DMS 273 treated with DMSO at 0.1 percent for 48 hours (cell line): Measurements from ENCODE around the gene AKR7A2.
A peak's percentile ranks its signal among the peaks of the same experiment; 100 is the strongest.

Experiments used
- DNase-seq: peaks from one replicate; lab custom pipeline; 2025; lab: John Stamatoyannopoulos, UW

AKR7A2 gene

GRCh38 chr1:19311931-19312781 lies at the start of gene AKR7A2, which contains the start of gene SLC66A1:
AKR7A2 (minus strand) TSS chr1:19312144; CDS start chr1:19312124, 20 bp downstream.
SLC66A1 (plus strand) TSS chr1:19312326; CDS start chr1:19317678, 5,352 bp downstream.
- peak; percentile 55 for DNase-seq

- no peak for DNase-seq
Observed at GRCh38 chr1:19360843-19361610, 49.1 kb upstream of the AKR7A2 start.

GRCh38 chr1:19360432-19360831 lies 48.5 kb upstream of the AKR7A2 start:
- DNase-seq: no peak

GRCh38 chr1:19360016-19360415 lies 48.1 kb upstream of the AKR7A2 start:
- DNase-seq: peak; percentile 50

- DNase-seq: no peak
Observed at GRCh38 chr1:19359357-19359756, 47.4 kb upstream of the AKR7A2 start.

- DNase-seq: no peak
Observed at GRCh38 chr1:19358710-19359109, 46.8 kb upstream of the AKR7A2 start.

- DNase-seq: no peak
Observed at GRCh38 chr1:19357299-19357986, 45.5 kb upstream of the AKR7A2 start.

GRCh38 chr1:19356266-19356665 lies 44.3 kb upstream of the AKR7A2 start:
- DNase-seq: no peak

GRCh38 chr1:19354531-19354981 lies 42.6 kb upstream of the AKR7A2 start:
- DNase-seq: no peak

- no peak for DNase-seq
Observed at GRCh38 chr1:19353596-19353995, 41.7 kb upstream of the AKR7A2 start.

GRCh38 chr1:19352839-19353238 lies 40.9 kb upstream of the AKR7A2 start:
- DNase-seq: no peak

- no peak for DNase-seq
Observed at GRCh38 chr1:19351873-19352272, 39.9 kb upstream of the AKR7A2 start.

- no peak for DNase-seq
Observed at GRCh38 chr1:19350566-19350965, 38.6 kb upstream of the AKR7A2 start.

- no peak for DNase-seq
Observed at GRCh38 chr1:19349999-19350398, 38.1 kb upstream of the AKR7A2 start.

- no peak for DNase-seq
Observed at GRCh38 chr1:19348441-19349198, 36.7 kb upstream of the AKR7A2 start.

- DNase-seq: no peak
Observed at GRCh38 chr1:19347533-19348172, 35.7 kb upstream of the AKR7A2 start.

GRCh38 chr1:19346026-19346425 lies 34.1 kb upstream of the AKR7A2 start:
- DNase-seq: no peak

GRCh38 chr1:19345391-19345790 lies 33.4 kb upstream of the AKR7A2 start:
- no peak for DNase-seq

- DNase-seq: no peak
Observed at GRCh38 chr1:19344831-19345230, 32.9 kb upstream of the AKR7A2 start.

GRCh38 chr1:19344372-19344810 lies 32.4 kb upstream of the AKR7A2 start:
- DNase-seq: peak; percentile 19
